Measurements from ENCODE around the gene GNG8.
A peak's percentile ranks its signal among the peaks of the same experiment; 100 is the strongest.

Gene GNG8

DNA sequence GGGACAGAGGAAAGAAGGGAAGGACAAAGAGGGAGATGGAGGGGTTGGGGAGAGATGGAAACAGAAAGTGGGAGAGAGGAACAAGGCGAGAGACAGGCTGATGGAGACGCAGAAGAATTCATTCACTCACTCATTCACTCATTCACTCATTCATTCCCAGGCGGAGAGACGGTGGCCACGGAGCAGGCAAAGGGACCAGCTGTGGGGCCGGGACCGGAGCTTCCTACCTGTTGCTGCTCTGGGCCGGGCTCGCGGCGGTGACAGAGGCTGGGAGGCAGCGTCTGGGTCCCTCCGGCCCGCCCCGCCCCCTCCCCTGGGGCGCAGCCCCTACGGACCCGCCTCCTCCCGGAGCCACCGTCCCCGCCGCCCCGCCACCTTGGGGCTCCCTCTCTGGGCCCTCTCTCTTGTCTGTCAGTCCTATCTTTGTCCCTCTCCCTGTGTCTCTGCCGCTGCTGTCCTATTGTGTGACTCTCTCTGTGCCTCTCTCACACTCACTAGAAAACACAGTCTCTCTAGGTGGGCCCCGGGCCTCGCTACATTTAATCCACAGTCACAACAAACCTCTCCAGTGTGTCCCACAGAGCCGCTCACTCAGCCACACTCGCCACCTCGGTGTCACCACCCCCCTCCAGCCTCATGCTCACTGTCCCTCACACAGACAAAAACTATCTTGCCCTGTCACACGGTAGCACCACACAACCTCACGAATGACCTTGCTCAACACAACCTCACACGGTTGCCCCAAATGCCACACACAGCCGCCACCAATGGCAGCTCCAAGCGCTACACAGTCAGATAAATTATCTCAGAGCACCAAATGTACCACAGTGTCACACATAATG lies at the start of gene GNG8:
GNG8 (minus strand) TSS at position 283 of the 842 bp plus-strand sequence. CDS start 1,520 bp downstream, outside the sequence.
- no peak for DNase-seq

DNA sequence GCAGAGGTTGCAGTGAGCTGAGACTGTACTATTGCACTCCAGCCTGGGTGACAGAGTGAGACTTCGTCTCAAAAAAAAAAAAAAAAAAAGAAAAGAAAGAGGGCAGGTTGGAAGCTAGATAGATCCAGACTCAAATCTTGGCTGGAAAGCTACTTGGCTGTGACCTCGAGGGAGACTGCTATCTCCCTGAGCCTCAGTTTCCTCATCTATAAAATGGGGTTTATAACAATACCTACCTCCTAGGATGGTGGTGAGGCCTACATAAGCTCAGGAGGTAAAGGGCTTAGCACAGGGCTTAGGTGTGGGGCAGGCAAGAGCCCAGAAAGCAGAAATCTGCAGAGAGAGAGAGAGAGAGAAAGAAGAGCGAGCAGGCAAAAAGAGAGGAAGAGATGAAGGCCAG lies 49.2 kb upstream of the GNG8 start:
- DNase-seq = no peak

DNA sequence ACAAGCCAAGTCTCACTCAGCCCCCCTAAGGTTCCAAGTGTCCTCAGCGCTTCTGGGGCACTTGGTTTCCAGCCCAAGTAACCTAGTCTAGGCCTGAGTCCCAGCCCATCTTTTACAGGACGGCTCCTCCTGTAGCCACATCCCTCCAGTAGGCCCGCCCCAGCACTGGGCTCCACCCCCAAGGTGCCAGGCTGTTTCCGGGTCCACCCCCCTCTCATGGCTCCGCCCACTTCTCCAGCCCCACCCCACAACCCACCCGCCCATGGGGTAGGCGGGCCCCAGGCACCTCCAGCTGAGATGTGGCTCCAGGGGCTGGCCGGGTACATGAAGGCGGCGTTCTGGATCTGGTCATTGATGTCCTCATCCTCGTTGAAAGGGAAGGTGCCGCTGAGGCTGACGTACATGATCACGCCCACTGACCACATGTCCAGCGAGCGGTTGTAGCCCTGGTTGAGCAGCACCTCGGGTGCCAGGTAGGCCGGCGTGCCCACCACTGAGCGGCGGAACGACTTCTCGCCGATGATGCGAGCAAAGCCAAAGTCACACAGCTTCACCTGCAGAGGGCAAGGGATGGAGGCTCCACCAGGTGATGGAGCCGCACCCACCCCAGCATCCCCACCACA lies 42.2 kb upstream of the GNG8 start:
- DNase-seq = no peak

DNA sequence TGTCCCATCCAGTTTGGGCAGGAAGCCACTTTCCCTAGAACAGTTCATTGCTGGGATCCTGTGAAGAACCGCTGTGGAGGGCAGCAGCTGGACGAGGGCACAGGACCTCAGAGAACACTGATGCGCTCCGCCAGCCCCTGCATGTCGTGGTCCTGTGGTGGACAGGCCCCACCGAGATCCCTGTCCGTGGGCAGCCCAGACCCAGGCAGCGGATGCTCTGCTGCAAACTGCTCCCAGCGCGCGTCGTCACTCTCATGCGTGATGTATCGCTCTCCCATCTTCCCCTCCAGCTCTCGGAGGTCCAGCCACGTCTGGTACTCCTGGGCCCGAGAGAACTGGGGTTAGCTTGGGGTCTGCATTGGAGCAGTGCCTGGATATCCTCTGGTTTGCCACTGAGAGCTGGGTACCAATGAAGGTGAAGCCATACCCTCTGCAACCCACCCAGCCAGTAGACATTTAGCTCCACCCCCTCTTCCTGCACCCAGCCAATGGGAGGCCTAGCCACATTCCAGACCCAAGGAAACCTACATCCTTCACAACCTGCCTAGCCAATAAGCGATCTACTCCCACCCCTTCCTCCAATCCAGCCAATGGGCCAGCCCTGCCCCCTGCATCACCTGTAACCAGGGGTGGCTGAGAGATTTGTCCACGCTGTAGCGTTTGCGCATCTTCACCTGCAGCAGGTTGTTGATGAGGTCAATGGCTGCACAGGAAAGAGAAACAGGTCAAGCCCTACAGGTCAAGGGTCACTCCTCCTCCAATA lies 38.6 kb upstream of the GNG8 start:
- no peak for DNase-seq

DNA sequence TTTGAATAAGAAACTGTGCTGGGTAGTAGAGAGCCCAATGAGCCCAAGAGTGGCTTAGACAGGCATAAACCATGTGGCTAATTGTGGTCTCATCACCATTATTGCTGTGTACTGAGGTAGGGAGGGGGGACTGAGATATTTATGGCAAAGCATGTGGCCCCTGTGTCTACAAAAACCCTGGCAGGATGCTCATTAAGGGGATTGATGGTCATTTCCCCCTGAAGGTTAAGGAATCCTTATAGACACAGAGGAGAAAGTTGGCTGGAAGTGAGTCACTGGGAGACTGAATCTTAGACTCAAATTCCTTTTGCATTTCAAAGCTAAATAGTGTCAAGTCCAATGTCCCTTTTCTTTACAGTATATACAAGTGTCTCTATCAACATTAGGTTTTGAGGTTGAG lies 34.8 kb upstream of the GNG8 start:
- DNase-seq = no peak

DNA sequence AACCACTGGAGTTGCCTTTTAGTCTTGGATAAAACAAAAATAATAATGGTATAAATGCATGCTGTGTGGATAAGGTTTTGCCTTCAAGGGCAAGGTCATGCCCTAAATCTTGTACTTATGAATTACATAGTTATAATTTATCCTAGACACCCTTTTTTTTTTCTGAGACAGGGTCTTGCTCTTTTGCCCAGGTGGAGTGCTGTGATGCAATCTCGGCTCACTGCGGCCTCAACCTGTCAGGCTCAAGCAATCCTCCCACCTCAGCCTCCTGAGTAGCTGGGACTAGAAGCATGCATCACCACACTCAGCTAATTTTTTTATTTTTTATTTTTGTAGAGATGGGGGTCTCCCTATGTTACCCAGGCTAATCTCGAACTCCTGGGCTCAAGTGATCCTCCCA lies 32.7 kb upstream of the GNG8 start:
- no peak for DNase-seq

DNA sequence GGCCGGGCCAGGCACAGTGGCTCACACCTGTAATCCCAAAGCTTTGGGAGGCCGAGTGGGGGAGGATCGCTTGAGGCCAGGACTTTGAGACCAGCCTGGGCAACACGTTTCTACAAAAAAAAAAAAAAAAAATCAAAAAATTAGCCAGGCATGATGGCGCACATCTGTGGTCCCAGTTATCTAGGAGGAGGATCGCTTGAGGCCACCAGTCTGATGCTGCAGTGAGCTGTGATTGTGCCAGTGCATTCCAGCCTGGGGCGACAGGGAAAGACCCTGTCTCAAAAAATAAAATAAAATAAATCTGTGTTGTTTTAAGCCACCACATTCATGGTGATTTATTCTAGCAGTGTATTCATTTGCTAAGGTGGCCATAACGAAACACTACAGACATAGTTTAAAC lies 29.1 kb upstream of the GNG8 start:
- no peak for DNase-seq

DNA sequence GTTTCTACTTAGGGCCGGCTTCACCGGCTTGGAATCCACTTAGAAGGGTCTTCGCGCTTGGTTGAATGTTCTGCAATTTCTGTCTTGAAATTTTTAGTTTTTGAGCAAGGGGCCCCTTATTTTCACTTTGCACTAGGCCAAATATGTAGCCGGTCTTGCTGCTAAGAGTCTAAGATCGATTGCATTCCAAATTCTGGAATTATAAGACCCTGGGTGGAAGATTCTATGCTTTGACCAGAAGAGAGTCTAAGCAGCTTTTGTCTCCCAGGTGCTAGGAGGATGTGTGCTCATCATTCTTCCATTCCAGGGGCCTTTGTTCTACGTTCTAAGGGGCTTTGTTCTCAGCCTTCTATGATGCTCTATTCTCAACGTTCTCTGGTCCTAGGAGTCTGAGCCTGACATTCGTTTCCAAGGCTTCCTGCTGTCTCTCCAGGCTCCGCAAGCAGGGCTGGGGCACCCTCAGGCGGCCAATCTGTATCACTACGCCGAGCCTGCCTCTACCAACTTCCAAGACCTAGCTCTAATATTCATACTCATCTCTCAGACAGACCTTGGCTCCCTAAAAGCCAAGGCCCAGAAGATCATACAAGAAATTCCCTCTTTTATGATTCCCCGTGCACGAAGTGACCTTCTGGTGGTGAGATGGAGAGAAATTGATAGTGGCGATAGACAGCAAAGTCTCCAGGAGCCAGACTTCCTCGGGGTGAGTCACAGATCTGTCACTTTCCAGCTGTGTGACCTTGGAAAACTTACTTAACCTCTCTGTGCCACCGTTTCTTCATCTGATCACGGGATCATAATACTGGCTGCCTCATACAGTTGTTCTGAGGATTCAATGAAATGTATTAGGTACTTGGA lies 26.0 kb upstream of the GNG8 start:
- DNase-seq = peak; percentile 90 to 99

DNA sequence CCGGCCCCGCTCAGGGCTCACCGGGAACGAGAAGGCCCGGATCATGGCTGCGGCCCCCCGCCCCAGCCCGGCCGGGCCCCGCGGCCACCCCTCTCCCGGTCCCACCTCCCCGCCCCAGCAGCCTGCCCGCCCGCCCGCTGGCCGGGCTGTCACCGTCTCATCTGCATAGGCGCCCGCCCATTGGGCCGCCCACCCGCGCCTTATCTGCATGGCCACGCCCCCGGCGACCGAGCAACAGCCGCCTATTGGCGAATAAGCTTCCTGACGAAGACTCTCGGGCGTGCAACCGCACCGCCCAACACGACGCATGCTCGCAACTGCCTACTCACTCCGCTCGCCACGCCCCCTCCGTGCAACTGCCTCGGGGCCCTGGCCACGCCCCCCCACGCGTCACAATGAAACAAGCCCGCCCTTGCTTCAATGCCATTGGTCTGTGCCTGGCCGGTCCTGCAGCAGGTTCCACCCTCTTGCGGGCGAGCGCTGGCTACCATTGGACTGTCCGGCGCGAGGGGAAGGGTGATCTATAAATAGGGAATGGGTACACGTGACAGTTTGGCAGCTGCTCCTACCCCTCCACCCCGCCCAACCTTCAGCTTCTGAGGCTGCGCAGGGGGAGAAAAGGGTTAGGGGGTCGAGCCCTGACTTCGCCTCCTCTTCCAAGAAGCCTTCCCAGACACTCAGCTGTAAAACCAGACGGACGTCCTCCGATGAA lies 25.2 kb upstream of the GNG8 start, which contains the start of gene DACT3:
DACT3 (minus strand) TSS at position 163 of the 712 bp plus-strand sequence; CDS start at position 45, 118 bp downstream.
- peak; percentile 100 for DNase-seq

DNA sequence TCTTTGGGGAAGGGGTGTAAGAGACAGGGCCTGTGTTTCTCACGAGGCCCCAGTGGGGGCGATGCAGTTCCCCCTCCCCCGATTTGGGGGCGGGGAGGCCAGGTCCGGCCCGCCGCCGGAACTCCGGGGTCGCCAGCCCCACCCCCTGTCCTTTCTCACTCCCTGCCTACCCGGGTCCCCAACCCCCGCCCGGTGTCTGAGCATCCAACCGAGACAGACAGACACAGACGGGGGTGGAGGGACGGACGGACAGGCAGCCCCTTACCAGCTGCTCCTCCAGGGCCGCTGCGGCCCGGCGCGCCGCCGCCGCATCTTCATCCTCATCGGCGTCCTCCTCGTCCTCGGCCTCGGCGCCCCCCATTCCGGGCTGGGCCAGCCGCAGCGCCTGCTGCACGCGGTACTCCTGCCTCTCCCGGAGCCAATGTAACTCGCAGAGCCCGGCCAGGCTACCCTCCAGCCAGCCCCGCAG lies 24.6 kb upstream of the GNG8 start:
- peak in 1 of 2 donors; percentile 42 for DNase-seq

DNA sequence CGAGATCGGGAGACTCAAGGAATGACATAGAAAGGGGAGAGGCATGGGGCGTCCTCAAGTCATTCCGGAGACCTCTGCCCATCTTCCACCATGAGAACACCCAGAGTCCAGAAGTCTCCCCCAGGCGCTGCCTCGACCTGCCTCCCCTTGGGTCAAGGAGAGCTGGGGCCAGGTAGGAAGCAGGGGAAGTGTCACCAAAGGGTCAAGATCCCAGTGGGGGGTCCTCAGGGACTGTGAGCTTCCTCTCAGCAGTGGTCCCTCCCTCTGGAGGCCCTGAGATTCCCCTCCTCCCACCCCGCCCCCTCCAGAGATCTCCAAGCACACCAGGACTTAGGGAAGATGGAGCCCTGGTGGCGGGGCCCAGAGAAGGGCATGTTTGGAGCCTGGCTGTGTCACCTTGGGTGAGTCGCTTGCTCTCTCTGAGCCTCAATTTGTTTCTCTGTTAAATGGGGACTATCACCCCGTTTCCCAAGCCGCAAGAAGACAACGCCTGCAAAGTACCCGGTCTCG lies 24.1 kb upstream of the GNG8 start:
- peak in 1 of 2 donors; percentile 36 for DNase-seq

DNA sequence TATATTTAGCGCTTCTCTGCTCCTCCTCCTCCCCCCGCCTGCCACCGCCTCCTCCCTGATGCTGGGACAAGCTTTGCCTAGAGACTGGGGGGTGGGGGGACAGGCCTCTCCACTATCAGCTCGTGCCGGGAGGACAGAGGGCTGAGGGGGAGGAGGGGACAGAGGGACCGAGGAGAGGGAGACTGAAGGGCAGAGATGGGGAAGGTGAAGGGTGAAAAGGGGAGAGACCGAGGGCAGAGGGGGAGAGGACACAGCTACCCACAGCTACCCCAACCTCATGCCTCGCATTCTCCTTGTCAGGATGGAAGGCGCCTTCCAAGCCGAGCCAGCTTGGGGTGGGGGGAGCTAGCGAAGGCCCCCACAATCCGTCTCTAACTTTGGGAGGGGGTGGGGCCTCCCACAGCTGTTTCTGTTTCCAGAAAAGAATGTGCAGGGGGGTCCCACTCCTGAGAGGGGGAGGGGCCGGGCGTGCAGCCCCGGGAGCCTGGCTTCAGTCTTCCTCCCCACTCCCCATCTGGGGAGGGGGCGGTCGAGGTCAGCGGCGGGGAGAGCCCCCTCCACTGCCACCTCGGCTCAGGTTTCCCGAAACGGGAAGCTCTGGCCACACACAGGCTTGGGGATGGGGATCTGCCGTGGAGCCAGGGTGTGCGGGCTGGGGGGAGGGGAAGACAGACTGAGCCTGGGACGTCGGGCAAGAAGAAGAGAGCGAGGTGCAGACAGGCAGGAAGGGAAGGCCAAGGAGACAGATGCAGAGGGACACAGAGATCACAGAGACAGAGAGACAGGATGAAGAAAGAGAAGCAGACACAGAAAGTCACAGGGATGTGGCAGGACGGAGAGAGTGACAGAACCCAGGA lies 23.4 kb upstream of the GNG8 start:
- peak; percentile 31 to 53 for DNase-seq

DNA sequence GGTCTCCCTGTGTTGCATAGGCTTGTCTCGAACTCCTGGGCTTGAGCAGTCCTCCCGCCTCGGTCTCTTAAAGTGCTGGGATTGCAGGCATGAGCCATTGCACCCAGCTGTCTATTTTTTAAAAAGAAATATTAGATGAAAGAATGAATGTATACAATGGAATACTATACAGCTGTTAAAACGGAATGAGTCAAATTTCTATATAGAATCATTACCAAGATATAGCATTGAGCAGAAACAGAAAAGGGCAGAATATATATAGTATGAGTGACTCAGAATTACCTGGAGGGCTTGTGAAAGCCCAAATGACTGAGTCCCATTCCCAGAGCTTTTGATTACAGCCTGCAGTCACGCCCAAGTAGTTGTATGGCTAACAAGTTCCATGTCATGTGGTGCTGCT lies 20.5 kb upstream of the GNG8 start:
- DNase-seq = no peak

DNA sequence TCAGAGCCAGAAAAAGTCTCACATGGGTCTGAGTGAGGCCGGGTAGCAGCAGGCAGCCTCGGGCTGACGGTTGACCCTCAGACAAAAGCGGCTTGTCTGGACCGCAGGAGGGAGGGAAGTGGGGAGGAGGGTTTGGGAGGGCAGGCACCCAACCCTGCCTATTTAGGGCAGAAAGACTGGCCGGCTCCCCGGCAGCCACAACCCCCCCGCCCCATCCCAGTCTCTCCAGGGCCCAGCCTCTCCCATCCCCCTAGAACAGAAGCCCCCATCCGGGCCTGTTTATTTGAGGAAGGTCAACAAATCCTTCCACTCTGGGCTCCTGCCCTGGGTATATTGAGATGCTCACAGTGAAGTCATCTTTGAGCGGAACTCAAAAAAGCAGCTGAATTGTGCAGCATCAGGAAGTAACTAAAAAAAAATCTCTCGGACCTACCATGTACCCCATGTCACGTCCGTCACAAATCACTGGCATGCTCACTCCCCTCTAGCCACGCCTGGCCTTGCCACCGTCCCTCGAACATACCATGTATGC lies 18.7 kb upstream of the GNG8 start:
- peak; percentile 70 to 82 for DNase-seq

DNA sequence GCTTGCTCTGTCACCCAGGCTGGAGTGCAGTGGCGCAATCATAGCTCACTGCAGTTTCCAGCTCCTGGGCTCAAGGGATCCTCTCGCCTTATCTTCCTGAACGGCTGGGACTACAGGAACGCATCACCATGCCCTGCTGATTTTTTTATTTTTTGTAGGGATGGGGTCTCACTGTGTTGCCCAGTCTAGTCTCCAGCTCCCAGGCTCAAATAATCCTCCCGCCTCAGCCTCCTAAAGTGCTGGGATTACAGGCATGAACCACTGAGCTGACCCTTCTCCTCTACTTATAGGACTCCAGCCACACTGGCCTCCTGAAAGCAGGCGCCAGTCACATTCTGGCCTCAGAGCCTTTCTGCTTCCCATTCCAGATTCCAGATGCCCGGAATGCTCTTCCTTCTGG lies 14.4 kb upstream of the GNG8 start:
- no peak for DNase-seq

DNA sequence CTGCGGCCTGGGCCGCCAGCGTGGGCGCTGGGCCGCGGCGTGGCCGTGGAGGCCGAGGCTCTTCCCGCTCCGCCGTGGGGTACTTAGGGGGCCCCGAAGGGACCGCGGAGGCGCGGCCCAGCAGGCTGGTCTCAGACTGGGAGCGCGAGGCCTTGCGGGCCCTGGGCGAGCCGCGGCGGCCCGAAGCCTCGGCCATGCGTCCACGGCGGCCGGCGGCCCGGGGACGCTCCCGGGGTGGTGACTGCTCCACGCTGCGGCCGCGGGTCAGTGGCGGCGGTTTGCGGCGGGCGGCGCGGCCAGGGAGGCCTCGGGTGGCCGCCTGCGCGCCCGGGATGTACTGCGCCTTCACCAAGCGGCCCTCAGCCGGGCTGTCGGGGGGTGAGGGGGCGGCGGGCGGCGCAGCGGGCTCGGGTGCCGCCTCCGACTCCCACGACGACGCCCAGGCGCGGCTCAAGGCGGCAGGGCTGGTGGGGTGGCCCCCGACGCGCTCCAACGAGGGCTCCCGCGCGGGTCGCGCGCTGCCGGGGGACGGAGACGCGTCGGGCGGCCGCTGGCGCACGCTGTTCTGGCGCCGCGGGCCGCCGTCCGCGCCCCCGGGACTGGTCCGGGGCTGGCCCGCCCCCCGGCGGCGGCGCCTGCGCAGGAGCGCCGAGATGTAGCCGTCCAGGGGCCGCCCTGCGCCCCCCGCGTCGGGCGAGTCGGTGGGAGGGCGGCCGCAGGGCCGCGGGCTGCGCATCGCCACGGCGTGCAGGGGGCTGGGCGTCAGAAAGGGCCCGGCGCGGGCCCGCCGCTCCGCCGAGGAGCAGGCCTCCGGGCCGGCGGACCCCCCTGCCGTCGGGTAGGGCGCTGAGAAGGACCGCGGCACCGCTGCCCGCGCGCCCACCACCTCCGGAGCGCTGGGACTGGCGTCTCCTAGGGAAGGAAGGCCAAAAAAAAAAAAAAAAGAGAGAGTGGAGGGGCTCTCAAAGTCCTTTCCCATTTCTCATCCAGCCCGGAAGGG lies 13.3 kb upstream of the GNG8 start:
- DNase-seq = no peak

DNA sequence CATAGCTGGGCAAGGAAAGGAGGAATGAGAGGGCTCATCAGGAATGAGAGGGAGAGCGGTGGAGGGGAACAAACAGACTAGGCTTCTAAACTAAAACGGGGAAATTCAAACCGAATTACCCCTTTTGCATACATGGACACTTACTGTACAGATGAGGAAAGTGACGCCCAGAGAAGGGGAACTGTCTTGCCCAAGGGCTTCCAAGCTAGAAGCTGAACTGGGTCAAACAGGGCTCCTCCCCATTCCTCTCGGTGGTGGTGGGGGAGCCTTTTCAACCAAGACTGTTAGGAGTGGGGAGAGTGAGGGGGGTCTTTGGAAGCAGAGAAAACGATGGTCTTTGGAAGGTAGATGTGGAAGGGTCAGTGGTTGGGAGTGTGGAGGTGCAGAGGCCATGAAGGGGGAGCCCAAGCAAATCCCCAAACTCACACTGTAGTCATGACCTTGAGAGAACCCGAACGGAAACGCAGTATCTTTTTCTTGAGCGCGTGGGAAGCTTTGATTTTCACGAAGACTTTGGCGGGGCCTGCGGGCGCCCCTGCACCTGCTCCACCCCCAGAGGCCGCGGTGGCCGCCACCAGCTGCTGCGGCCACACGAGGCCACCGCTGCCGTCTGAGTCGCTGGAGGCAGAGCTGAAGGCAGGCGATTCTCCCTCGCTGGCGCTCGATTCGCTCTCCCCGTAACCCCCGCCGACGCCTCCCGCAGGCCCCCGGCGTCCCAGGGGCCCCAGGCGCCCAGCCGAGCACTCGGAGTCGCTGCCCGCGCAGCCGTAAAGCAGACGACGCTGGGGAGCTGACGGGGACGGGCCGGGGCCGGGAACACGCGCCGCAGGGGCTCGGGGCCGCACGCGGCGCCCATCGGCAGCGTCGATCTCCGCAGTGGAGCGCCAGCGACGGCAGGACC lies 12.3 kb upstream of the GNG8 start:
- DNase-seq = no peak

DNA sequence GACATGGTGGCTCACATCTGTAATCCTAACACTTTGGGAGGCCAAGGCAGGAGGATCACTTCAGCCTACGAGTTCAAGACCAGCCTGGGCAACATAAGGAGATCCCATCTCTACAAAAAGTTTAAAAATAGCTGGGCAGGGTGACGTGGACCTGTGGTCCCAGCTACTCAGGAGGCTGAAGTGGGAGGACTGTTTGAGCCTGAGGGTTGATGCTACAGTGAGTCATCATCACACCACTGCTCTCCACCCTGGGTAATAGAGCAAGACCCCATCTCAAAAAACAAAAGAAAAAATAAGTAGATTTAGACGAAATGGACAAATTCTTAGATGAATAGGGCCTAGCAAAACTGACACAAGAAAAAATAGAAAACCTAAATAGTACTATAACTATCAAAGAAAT lies 10.4 kb upstream of the GNG8 start:
- no peak for DNase-seq

Data from hippocampal formation (tissue), 2 donors.